ENCODE results near the gene PDLIM5. TPM values are rescaled to one million over a fixed set of nuclear protein-coding genes. Genes with fewer than 3 reads are reported as not detected.

PDLIM5 gene
- total RNA-seq, 2 donors from 2014 or later: 129 to 168 TPM

- intact Hi-C loops (cut with DNase I): no loop called here
- TF ChIP-seq CTCF (IDR thresholded peaks at IDR 0.05): no peak
- no peak for DNase-seq
Observed at GRCh38 chr4:94695384-94695783, 243.6 kb downstream of the PDLIM5 start.

DNA sequence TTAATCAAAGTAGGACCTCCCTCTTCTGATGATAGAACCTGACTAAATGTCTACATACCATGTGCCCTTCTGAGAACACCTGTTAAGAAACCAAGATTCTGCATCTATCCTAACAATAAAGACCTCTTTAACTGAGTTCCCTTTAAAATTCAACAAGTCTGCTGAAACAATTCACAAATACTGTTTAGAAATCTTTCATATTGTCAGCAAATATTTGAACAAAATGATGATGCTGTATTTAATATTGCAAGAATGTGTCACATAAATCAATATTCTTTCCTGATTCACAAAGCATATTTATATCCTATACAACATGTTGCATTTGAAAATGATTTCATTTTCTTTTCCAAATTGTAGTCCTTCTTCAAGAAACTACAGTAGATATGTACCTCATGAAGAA lies 246.4 kb downstream of the PDLIM5 start:
- no peak overlapping the region for H3K4me3 ChIP-seq
- H3K9ac ChIP-seq (ENCODE audit: low read depth in 2 of 2, low read length in 2 of 2): no peak overlapping the region
- intact Hi-C loops (cut with DNase I): no loop called here
- no peak for DNase-seq
- H3K27me3 ChIP-seq: no peaks in the 10 kb centered on the region
- no peaks in the 10 kb centered on the region for H3K4me1 ChIP-seq
- no peaks in the 10 kb centered on the region for H3K9me3 ChIP-seq
- no peak for TF ChIP-seq CTCF (IDR thresholded peaks at IDR 0.05)
- no peak overlapping the region for H3K27ac ChIP-seq
- no peaks in the 10 kb centered on the region for H3K36me3 ChIP-seq

More at GRCh38 chr4:94695384-94695783, 243.6 kb downstream of the PDLIM5 start:
- H3K9me3 ChIP-seq: no peaks in the 10 kb centered on the region
- no peak overlapping the region for H3K9ac ChIP-seq (ENCODE audit: low read depth in 2 of 2, low read length in 2 of 2)
- no peak overlapping the region for H3K27ac ChIP-seq
- no peak overlapping the region for H3K4me3 ChIP-seq
- no peaks in the 10 kb centered on the region for H3K4me1 ChIP-seq
- no peaks in the 10 kb centered on the region for H3K36me3 ChIP-seq
- no peaks in the 10 kb centered on the region for H3K27me3 ChIP-seq

DNA sequence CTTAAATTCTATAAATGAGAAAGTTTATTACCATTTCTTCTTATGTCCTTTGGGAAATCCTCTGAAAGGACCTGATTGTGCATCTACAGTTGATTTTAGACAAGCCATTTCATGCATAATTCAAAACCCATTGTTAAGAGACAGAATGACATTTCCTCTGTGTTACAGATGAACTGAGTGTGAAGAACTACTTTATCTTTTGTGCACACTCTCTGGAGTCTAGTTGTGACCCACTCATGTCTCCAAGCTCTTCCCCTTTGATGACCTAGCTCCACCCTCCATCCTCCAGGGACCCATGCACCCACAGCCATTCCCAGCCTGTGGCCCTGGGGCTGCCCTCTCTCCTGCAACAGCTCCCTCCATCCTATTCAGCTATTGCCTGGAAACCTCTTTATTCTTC lies 248.6 kb downstream of the PDLIM5 start:
- Histone ChIP-seq H3K36me3 (no peaks in the 10 kb centered on the region), H3K9me3 (no peaks in the 10 kb centered on the region), H3K4me1 (no peaks in the 10 kb centered on the region), H3K9ac (ENCODE audit: low read depth in 2 of 2, low read length in 2 of 2) (no peak overlapping the region), H3K27ac (no peak overlapping the region), H3K4me3 (no peak overlapping the region), H3K27me3 (no peaks in the 10 kb centered on the region)
- DNase-seq: no peak
- intact Hi-C loops (cut with DNase I): no loop called here
- TF ChIP-seq CTCF (IDR thresholded peaks at IDR 0.05): no peak

DNA sequence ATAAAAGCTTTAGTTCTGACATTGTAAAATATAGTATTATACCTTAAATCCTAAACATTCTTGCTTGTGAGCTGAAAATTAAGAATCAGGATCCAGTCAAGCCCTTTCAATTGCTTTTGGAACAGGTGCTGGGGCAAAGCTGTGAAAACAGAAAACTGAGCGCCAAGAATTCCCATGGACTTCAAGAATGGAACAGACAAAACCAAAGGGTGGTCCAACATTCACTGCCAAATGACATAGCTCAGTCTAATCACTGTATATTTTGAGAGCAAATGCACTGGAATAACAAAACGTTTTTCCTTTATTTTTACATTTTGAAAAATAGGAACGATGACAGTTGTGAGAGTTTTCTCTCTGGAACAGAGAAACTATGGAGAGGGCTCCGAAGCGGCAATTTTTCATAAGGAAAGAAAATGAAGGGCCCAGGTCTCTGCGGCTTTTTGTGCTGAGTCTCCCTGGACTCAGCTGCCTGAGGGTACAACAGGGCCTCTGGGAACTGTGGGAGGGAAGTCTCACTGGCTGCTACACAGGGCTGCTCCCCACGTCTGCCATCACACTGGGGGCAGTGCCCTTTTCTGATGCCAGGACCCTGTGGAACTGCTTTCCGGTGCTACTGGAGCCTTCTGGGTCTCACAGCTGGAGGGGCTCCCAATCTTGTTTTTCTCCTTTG lies 250.0 kb downstream of the PDLIM5 start:
- intact Hi-C loops (cut with DNase I): no loop called here
- no peaks in the 10 kb centered on the region for H3K27me3 ChIP-seq
- no peak for TF ChIP-seq CTCF (IDR thresholded peaks at IDR 0.05)

DNA sequence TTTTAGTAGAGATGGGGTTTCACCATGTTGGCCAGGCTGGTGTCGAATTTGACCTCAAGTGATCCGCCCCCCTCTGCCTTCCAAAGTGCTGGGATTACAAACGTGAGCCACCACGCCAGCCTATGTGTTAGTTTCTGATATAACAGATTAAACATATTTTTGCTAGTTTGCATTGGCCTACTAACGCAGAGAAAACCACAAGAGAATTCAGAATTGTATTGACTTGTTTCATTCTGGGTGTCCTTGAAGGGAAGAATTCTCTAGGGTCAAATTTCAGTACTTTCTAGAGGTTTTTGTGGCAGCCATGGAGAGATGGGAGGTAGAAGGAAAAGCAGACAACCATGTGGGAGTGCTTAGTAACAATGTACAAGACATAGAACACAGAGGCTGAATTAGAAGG lies 259.9 kb downstream of the PDLIM5 start:
- Histone ChIP-seq H3K27ac (no peak overlapping the region), H3K36me3 (no peaks in the 10 kb centered on the region), H3K9ac (ENCODE audit: low read depth in 2 of 2, low read length in 2 of 2) (no peak overlapping the region), H3K27me3 (no peaks in the 10 kb centered on the region), H3K4me3 (no peak overlapping the region), H3K4me1 (no peaks in the 10 kb centered on the region), H3K9me3 (no peaks in the 10 kb centered on the region)
- TF ChIP-seq CTCF (IDR thresholded peaks at IDR 0.05): no peak
- intact Hi-C loops (cut with DNase I): no loop called here
- no peak for DNase-seq

More for the DNA sequence above, 250.0 kb downstream of the PDLIM5 start:
- Histone ChIP-seq H3K36me3 (no peaks in the 10 kb centered on the region), H3K9me3 (no peaks in the 10 kb centered on the region), H3K4me3 (no peak overlapping the region), H3K27ac (no peak overlapping the region), H3K4me1 (no peaks in the 10 kb centered on the region), H3K9ac (ENCODE audit: low read depth in 2 of 2, low read length in 2 of 2) (no peak overlapping the region)
- no peak for DNase-seq

Data from colonic mucosa (tissue), 4 donors.